GM21360 (cell line): ENCODE measurements around the gene FBXO10.
"Not testable (repeated sequence)": the region's sequence is repeated elsewhere in the genome, so short reads cannot be mapped to it uniquely, and the experiment has no call there.

Experiments used
- ATAC-seq: cut with Tn5 transposase; IDR thresholded peaks from one replicate; pipeline ENCODE4 v1.9.1; 2021; ENCODE audit warnings: mild to moderate bottlenecking, moderate library complexity; ENCODE audit not compliant: unreplicated experiment

FBXO10 gene

GRCh38 chr9:37486256-37486615, 89.9 kb downstream of the FBXO10 start:
- ATAC-seq = no peak

- peak; percentile 91 for ATAC-seq
These were observed 90.6 kb downstream of the FBXO10 start, which contains the start of gene POLR1E for GRCh38 chr9:37485389-37486255. Gene POLR1E, plus strand, starts transcription at chr9:37485948. Its CDS starts 100 bp downstream, at chr9:37486048.

GRCh38 chr9:37480759-37481158, 95.4 kb downstream of the FBXO10 start:
- ATAC-seq = no peak

GRCh38 chr9:37477987-37478619, 98.1 kb downstream of the FBXO10 start:
- not testable (repeated sequence) for ATAC-seq

- ATAC-seq = not testable (repeated sequence)
These were observed 98.7 kb downstream of the FBXO10 start for GRCh38 chr9:37477443-37477842.

GRCh38 chr9:37476930-37477329, 99.2 kb downstream of the FBXO10 start:
- no peak for ATAC-seq

- no peak for ATAC-seq
These were observed 101.7 kb downstream of the FBXO10 start for GRCh38 chr9:37474438-37474837.

GRCh38 chr9:37473982-37474381, 102.2 kb downstream of the FBXO10 start:
- not testable (repeated sequence) for ATAC-seq

GRCh38 chr9:37471942-37472684, 104.1 kb downstream of the FBXO10 start:
- no peak for ATAC-seq

GRCh38 chr9:37468620-37469019, 107.6 kb downstream of the FBXO10 start:
- no peak for ATAC-seq

- ATAC-seq = not testable (repeated sequence)
These were observed 108.7 kb downstream of the FBXO10 start for GRCh38 chr9:37467530-37467929.

GRCh38 chr9:37466037-37466709, 110.0 kb downstream of the FBXO10 start:
- ATAC-seq = peak; percentile 5

- peak; percentile 72 for ATAC-seq
These were observed 110.7 kb downstream of the FBXO10 start, which contains the start of gene ZBTB5 for GRCh38 chr9:37465249-37466036. Gene ZBTB5, minus strand, starts transcription at chr9:37465450. Its CDS starts 22,899 bp downstream, at chr9:37442551.

- ATAC-seq = peak; percentile 35
These were observed 111.5 kb downstream of the FBXO10 start for GRCh38 chr9:37464426-37465248.

GRCh38 chr9:37464006-37464405, 112.2 kb downstream of the FBXO10 start:
- ATAC-seq = no peak
